H9 (cell line): ENCODE data around the gene MSMP. TPM values are rescaled to one million over a fixed set of nuclear protein-coding genes. Genes with fewer than 3 reads are reported as not detected.

Experiments used
- DNase-seq: peaks from one replicate; pipeline ENCODE4 v3.0.0-alpha.2; 2017
- H2AFZ ChIP-seq: one replicate; pipeline ENCODE4 v1.6.1; 2013; ENCODE audit warnings: mild to moderate bottlenecking, low read length, control low read depth, moderate library complexity
- H2AK5ac ChIP-seq: 2 replicates; pipeline ENCODE4 v1.6.1; 2013; ENCODE audit warnings: low read length, control low read depth, mixed read lengths; ENCODE audit not compliant: insufficient read length
- H2BK120ac ChIP-seq: one replicate; pipeline ENCODE4 v1.6.1; 2013; ENCODE audit warnings: low read depth, mild to moderate bottlenecking, low read length, control low read depth, inconsistent platforms; ENCODE audit not compliant: poor library complexity, severe bottlenecking
- H2BK12ac ChIP-seq: 2 replicates; pipeline ENCODE4 v1.6.1; 2013; ENCODE audit warnings: low read length, control low read depth, mixed read lengths, low read depth; ENCODE audit not compliant: insufficient read length
- H2BK15ac ChIP-seq: 2 replicates; pipeline ENCODE4 v1.6.1; 2013; ENCODE audit warnings: low read depth, low read length, control low read depth
- H2BK20ac ChIP-seq: one replicate; pipeline ENCODE4 v1.6.1; 2013; ENCODE audit warnings: low read depth, mild to moderate bottlenecking, low read length, control low read depth, inconsistent platforms; ENCODE audit not compliant: poor library complexity, severe bottlenecking
- H2BK5ac ChIP-seq: 2 replicates; pipeline ENCODE4 v1.6.1; 2013; ENCODE audit warnings: low read length, control low read depth, mixed read lengths; ENCODE audit not compliant: insufficient read length
- H3K14ac ChIP-seq: 2 replicates; pipeline ENCODE4 v1.6.1; 2013; ENCODE audit warnings: low read length, control low read depth; ENCODE audit not compliant: insufficient read depth
- H3K18ac ChIP-seq: 2 replicates; pipeline ENCODE4 v1.6.1; 2013; ENCODE audit warnings: low read depth, mild to moderate bottlenecking, mixed read lengths, low read length, control low read depth; ENCODE audit not compliant: insufficient read length
- H3K23ac ChIP-seq: 2 replicates; pipeline ENCODE4 v1.6.1; 2013; ENCODE audit warnings: low read length, control low read depth, mixed read lengths, low read depth; ENCODE audit not compliant: insufficient read length
- H3K23me2 ChIP-seq: 2 replicates; pipeline ENCODE4 v1.6.1; 2013; ENCODE audit warnings: low read depth, mild to moderate bottlenecking, mixed read lengths, low read length, control low read depth; ENCODE audit not compliant: insufficient read length, poor library complexity, severe bottlenecking
- H3K27ac ChIP-seq: 2 replicates; pipeline ENCODE4 v1.5.1; 2013; ENCODE audit warnings: low read length, control low read depth, mixed read lengths, low read depth; ENCODE audit not compliant: insufficient read length
- H3K27me3 ChIP-seq: 2 replicates; pipeline ENCODE4 v1.6.1; 2013; ENCODE audit warnings: low read length, control low read depth, inconsistent platforms; ENCODE audit not compliant: insufficient read depth
- H3K4ac ChIP-seq: 2 replicates; pipeline ENCODE4 v1.6.1; 2013; ENCODE audit warnings: low read depth, mild to moderate bottlenecking, control low read depth, inconsistent platforms, low read length, moderate library complexity
- H3K4me1 ChIP-seq: 2 replicates; pipeline ENCODE4 v1.6.1; 2013; ENCODE audit warnings: low read length, control low read depth, inconsistent platforms; ENCODE audit not compliant: insufficient read depth
- H3K4me2 ChIP-seq: 2 replicates; pipeline ENCODE4 v1.6.1; 2013; ENCODE audit warnings: low read length, control low read depth, mixed read lengths; ENCODE audit not compliant: insufficient read length, insufficient read depth
- H3K56ac ChIP-seq: 2 replicates; pipeline ENCODE4 v1.6.1; 2013; ENCODE audit warnings: low read depth, mild to moderate bottlenecking, mixed read lengths, low read length, control low read depth; ENCODE audit not compliant: insufficient read length
- H3K79me1 ChIP-seq: 2 replicates; pipeline ENCODE4 v1.6.1; 2013; ENCODE audit warnings: low read depth, mild to moderate bottlenecking, moderate library complexity, low read length, control low read depth, inconsistent platforms; ENCODE audit not compliant: insufficient read depth, poor library complexity, severe bottlenecking
- H3K79me2 ChIP-seq: 2 replicates; pipeline ENCODE4 v1.6.1; 2013; ENCODE audit warnings: low read length, control low read depth, inconsistent platforms; ENCODE audit not compliant: insufficient read depth
- H3K9ac ChIP-seq: 2 replicates; pipeline ENCODE4 v1.6.1; 2013; ENCODE audit warnings: low read length, control low read depth, mixed read lengths; ENCODE audit not compliant: insufficient read length; ENCODE audit errors: extremely low read depth
- H3K9me3 ChIP-seq: one replicate; pipeline ENCODE4 v1.6.1; 2013; ENCODE audit warnings: low read depth, low read length, inconsistent platforms; ENCODE audit not compliant: control insufficient read depth
- H3T11ph ChIP-seq: one replicate; pipeline ENCODE4 v1.6.1; 2013; ENCODE audit warnings: mild to moderate bottlenecking, low read length, control low read depth, inconsistent platforms
- H4K20me1 ChIP-seq: one replicate; pipeline ENCODE4 v1.6.1; 2013; ENCODE audit not compliant: control insufficient read depth, insufficient read length, insufficient read depth
- H4K5ac ChIP-seq: 2 replicates; pipeline ENCODE4 v1.6.1; 2013; ENCODE audit warnings: low read depth, mild to moderate bottlenecking, mixed read lengths, low read length, control low read depth; ENCODE audit not compliant: insufficient read length
- H4K8ac ChIP-seq: replicated peaks from 2 replicates; pipeline ENCODE4 v1.6.1; 2013; ENCODE audit warnings: low read length, control low read depth, mixed read lengths, low read depth; ENCODE audit not compliant: insufficient read length
- H4K91ac ChIP-seq: 2 replicates; pipeline ENCODE4 v1.6.1; 2013; ENCODE audit warnings: low read depth, mild to moderate bottlenecking, moderate library complexity, mixed read lengths, low read length, control low read depth; ENCODE audit not compliant: insufficient read length
- H3K27ac Mint-ChIP-seq, 3 experiments: 2 replicates in 2 of 3; 3 replicates in 1 of 3; pipeline ENCODE4 v1.8.0; 2020 to 2021; ENCODE audit warnings: mixed read lengths in 3 of 3, mild to moderate bottlenecking in 1 of 3, moderate library complexity in 1 of 3
- H3K27me3 Mint-ChIP-seq: 2 replicates; pipeline ENCODE4 v1.8.0; 2021; ENCODE audit warnings: low read depth, mild to moderate bottlenecking, moderate library complexity, mixed read lengths
- H3K36me3 Mint-ChIP-seq, 3 experiments: 2 replicates in 2 of 3; 3 replicates in 1 of 3; pipeline ENCODE4 v1.8.0; 2020 to 2021; ENCODE audit warnings: low read depth in 3 of 3, mixed read lengths in 3 of 3; ENCODE audit not compliant: insufficient read depth in 1 of 3
- H3K4me1 Mint-ChIP-seq, 2 experiments: 2 replicates each; pipeline ENCODE4 v1.8.0; 2020; ENCODE audit warnings: mixed read lengths in 2 of 2
- H3K4me3 Mint-ChIP-seq, 2 experiments: 2 replicates in 1 of 2; 3 replicates in 1 of 2; pipeline ENCODE4 v1.8.0; 2020 to 2021; ENCODE audit warnings: mild to moderate bottlenecking in 2 of 2, mixed read lengths in 2 of 2, moderate library complexity in 1 of 2
- H3K9me3 Mint-ChIP-seq, 2 experiments: 2 replicates in 1 of 2; 3 replicates in 1 of 2; pipeline ENCODE4 v1.8.0; 2020; ENCODE audit warnings: mild to moderate bottlenecking in 2 of 2, mixed read lengths in 2 of 2, moderate library complexity in 1 of 2
- WGBS: extraction: QIAGEN DNeasy Blood & Tissue Kit; methylation state at CpG from one replicate; pipeline ENCODE4 v1.1.7; 2013; ENCODE audit warnings: missing lambda C conversion rate, low lambda C conversion rate, mixed read lengths; ENCODE audit not compliant: insufficient read length; ENCODE audit errors: extremely low coverage; 5-methylcytosine and 5-hydroxymethylcytosine counted together
- total RNA-seq: library from RNA; stranded (reverse); gene quantifications from 2 replicates; pipeline ENCODE4 v1.2.1, GENCODE V29; 2021
- TF ChIP-seq, protein P1 (sequence below): fragments of 200-600 bp; sonication (generic); conservative IDR thresholded peaks from 3 replicates; pipeline ENCODE4 v1.8.0; 2021; ENCODE audit warnings: antibody characterized with exemption, mild to moderate bottlenecking

The MSMP gene
- total RNA-seq, 1 experiment from 2014 or later: 0.83 TPM

DNA sequence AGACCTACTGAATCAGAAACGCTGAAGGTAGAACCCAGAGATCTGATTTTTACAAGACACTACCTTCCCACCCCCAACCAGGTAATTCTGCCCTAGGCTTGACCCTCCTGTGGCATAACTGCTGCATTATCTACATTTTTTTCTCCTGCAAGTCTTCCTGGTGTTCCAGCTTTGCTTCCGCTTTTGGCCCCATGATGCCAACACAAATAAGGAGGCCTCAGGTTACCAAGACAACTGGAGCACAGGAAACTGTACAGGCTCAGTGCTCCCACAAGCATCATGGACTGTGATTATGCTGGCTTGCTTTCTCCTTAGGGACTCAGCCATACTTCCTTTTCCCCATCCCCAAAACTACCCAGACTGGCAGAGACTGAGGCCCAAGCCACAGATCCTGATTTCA lies 6.6 kb upstream of the MSMP start:
- Mint-ChIP-seq H3K27ac (peak overlapping the region in 1 of 3 experiments; percentile 78; a peak in 1 of 7 replicates), H3K4me3 (no peak overlapping the region), H3K9me3 (no peaks in the 10 kb centered on the region), H3K36me3 (peaks cover 0 to 7% (median 3%) of the 10 kb centered on the region in 3 experiments; a peak in 4 of 7 replicates), H3K4me1 (peaks cover 36 to 40% of the 10 kb centered on the region in 2 experiments), H3K27me3 (no peaks in the 10 kb centered on the region)
- no peaks in the 10 kb centered on the region for H3K27me3 ChIP-seq
- H4K20me1 ChIP-seq: no peaks in the 10 kb centered on the region
- H3K79me2 ChIP-seq: no peaks in the 10 kb centered on the region; the same call in 1 of the 2 replicates
- no peak overlapping the region for H3K27ac ChIP-seq
- no peak overlapping the region for H4K91ac ChIP-seq
- no peak overlapping the region for H4K8ac ChIP-seq
- no peak overlapping the region for H3K23ac ChIP-seq
- no peak overlapping the region for H2BK120ac ChIP-seq
- no peak overlapping the region for H4K5ac ChIP-seq
- H3K4ac ChIP-seq: no peak overlapping the region
- H3K14ac ChIP-seq: no peak overlapping the region
- H3T11ph ChIP-seq: no peak overlapping the region
- H2BK12ac ChIP-seq: no peak overlapping the region
- peaks cover 3% of the 10 kb centered on the region for H3K23me2 ChIP-seq
- no peak overlapping the region for H3K18ac ChIP-seq
- TF ChIP-seq, protein P1, sequence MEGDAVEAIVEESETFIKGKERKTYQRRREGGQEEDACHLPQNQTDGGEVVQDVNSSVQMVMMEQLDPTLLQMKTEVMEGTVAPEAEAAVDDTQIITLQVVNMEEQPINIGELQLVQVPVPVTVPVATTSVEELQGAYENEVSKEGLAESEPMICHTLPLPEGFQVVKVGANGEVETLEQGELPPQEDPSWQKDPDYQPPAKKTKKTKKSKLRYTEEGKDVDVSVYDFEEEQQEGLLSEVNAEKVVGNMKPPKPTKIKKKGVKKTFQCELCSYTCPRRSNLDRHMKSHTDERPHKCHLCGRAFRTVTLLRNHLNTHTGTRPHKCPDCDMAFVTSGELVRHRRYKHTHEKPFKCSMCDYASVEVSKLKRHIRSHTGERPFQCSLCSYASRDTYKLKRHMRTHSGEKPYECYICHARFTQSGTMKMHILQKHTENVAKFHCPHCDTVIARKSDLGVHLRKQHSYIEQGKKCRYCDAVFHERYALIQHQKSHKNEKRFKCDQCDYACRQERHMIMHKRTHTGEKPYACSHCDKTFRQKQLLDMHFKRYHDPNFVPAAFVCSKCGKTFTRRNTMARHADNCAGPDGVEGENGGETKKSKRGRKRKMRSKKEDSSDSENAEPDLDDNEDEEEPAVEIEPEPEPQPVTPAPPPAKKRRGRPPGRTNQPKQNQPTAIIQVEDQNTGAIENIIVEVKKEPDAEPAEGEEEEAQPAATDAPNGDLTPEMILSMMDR: no peak
- DNase-seq: no peak
- no peak overlapping the region for H2BK15ac ChIP-seq
- no peaks in the 10 kb centered on the region for H3K4me1 ChIP-seq
- no peak overlapping the region for H2BK20ac ChIP-seq
- WGBS: no CpG with 5 or more reads among the region's 2 CpGs
- H2AFZ ChIP-seq: no peak overlapping the region
- H3K79me1 ChIP-seq: no peaks in the 10 kb centered on the region
- H3K9ac ChIP-seq: no peak overlapping the region
- H3K56ac ChIP-seq: no peak overlapping the region
- H3K4me2 ChIP-seq: no peak overlapping the region
- no peak overlapping the region for H2AK5ac ChIP-seq
- no peaks in the 10 kb centered on the region for H3K9me3 ChIP-seq
- H2BK5ac ChIP-seq: no peak overlapping the region
